ENCODE data around the gene LNPEP.

Gene LNPEP

DNA sequence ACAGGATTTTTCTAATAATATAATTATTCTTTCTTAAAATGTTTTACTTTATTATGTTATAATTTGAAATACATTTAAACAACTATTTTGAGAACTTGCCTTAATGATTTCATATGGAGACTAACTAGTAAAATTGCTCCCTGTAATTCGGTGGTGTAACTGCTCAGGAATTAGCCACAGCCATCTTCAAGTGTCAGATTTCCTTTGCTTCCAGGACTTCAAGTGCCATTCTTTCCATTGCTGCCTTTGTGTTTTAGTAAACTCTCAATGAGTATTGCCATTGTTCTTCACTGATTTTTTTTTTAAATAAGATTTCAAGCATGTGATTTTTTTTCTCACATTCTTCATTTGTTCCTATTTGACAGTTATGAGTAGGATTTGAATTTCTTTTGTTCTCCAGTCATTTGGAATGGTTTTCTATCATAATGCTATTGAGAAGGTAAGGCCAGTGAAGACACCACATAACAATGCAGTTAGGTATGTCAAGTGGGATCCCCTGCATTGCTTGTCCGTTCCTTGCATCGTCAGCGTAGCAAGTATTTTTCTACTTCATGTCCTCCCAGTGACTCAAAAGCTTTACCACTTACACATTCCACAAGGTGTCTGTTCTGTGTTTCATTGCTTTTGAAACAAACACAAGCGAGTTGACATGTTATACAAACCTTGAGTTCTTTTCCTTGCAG, 83.7 kb downstream of the LNPEP start:
- Histone ChIP-seq H3K9me3 (ENCODE audit: control insufficient read depth, insufficient read depth, low read length) (no peaks in the 10 kb centered on the region), H3F3A (ENCODE audit: control insufficient read depth, insufficient read depth) (no peaks in the 10 kb centered on the region), H3K27me3 (ENCODE audit: control insufficient read depth, low read length) (no peaks in the 10 kb centered on the region), H4K20me1 (ENCODE audit: control insufficient read depth, insufficient read depth, low read depth, low read length) (0 out of 2 replicates have a peak, but pooled peaks cover 2% of the 10 kb centered on the region), H3K9me2 (replicated peaks; ENCODE audit: control insufficient read depth, low read length) (no peaks in the 10 kb centered on the region), H3K4me2 (ENCODE audit: low read length) (no peak overlapping the region), H3K4me3 (ENCODE audit: low read length) (no peak overlapping the region), H3K79me2 (ENCODE audit: control insufficient read depth, low read length) (no peaks in the 10 kb centered on the region), H3K27ac (ENCODE audit: low read depth, low read length) (no peak overlapping the region), H3K4me1 (ENCODE audit: control insufficient read depth, low read length) (no peaks in the 10 kb centered on the region), H3K36me3 (ENCODE audit: control insufficient read depth, low read length) (peaks cover 83% of the 10 kb centered on the region)
- TF ChIP-seq EZH2phosphoT487 (IDR thresholded peaks at IDR 0.05; ENCODE audit: borderline replicate concordance, low read length) = no peak
- TF ChIP-seq, protein P1, sequence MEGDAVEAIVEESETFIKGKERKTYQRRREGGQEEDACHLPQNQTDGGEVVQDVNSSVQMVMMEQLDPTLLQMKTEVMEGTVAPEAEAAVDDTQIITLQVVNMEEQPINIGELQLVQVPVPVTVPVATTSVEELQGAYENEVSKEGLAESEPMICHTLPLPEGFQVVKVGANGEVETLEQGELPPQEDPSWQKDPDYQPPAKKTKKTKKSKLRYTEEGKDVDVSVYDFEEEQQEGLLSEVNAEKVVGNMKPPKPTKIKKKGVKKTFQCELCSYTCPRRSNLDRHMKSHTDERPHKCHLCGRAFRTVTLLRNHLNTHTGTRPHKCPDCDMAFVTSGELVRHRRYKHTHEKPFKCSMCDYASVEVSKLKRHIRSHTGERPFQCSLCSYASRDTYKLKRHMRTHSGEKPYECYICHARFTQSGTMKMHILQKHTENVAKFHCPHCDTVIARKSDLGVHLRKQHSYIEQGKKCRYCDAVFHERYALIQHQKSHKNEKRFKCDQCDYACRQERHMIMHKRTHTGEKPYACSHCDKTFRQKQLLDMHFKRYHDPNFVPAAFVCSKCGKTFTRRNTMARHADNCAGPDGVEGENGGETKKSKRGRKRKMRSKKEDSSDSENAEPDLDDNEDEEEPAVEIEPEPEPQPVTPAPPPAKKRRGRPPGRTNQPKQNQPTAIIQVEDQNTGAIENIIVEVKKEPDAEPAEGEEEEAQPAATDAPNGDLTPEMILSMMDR (IDR thresholded peaks at IDR 0.05; ENCODE audit: low read depth, low read length, poor library complexity, severe bottlenecking) = no peak

DNA sequence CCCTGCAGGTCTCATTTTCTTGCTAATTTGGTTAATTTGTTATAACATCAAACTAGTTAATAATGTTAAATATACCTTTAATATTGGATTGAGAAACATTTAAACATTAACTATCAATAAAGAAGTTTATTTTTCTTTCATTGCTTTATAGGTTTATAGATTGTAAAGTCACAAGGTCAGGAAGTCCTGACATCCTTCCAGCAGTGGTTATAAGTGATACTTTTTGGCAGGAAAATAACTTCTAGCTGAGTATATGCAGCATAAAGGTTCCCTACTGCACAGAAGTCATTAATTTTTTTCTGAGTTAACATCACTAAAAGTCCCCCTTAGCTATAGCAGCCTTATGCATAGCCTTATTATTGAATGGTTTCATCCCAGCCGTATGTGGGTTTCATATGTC, 85.5 kb downstream of the LNPEP start:
- H3K27ac ChIP-seq (ENCODE audit: low read depth, low read length) = no peak overlapping the region
- 0 out of 2 replicates have a peak, but pooled peaks cover 2% of the 10 kb centered on the region for H4K20me1 ChIP-seq (ENCODE audit: control insufficient read depth, insufficient read depth, low read depth, low read length)
- H3F3A ChIP-seq (ENCODE audit: control insufficient read depth, insufficient read depth) = no peaks in the 10 kb centered on the region
- H3K4me3 ChIP-seq (ENCODE audit: low read length) = no peak overlapping the region
- H3K9me2 ChIP-seq (replicated peaks; ENCODE audit: control insufficient read depth, low read length) = no peaks in the 10 kb centered on the region
- H3K27me3 ChIP-seq (ENCODE audit: control insufficient read depth, low read length) = no peaks in the 10 kb centered on the region
- no peak for TF ChIP-seq EZH2phosphoT487 (IDR thresholded peaks at IDR 0.05; ENCODE audit: borderline replicate concordance, low read length)
- TF ChIP-seq, protein P1 (IDR thresholded peaks at IDR 0.05; ENCODE audit: low read depth, low read length, poor library complexity, severe bottlenecking) = no peak
- H3K79me2 ChIP-seq (ENCODE audit: control insufficient read depth, low read length) = no peaks in the 10 kb centered on the region
- H3K4me1 ChIP-seq (ENCODE audit: control insufficient read depth, low read length) = no peaks in the 10 kb centered on the region
- no peak overlapping the region for H3K4me2 ChIP-seq (ENCODE audit: low read length)
- H3K36me3 ChIP-seq (ENCODE audit: control insufficient read depth, low read length) = peaks cover 80% of the 10 kb centered on the region
- no peaks in the 10 kb centered on the region for H3K9me3 ChIP-seq (ENCODE audit: control insufficient read depth, insufficient read depth, low read length)

DNA sequence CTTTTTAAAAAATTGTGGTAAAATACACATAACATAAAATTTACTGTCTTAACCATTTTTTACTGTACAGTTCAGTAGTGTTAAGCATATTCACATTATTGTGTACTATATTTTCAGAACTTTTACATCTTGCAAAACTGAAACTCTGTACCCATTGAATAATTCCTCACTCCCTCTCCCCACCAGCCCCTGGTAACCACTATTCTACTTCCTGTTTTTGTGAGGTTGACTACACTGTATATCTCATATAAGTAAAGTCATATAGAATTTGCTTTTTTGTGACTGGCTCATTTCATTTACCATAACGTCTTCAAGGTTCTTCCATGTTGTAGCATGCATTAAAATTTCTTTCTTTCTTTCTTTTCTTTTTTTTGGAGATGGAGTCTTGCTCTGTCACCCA, 87.0 kb downstream of the LNPEP start:
- H3K27ac ChIP-seq (ENCODE audit: low read depth, low read length) = no peak overlapping the region
- H3K4me3 ChIP-seq (ENCODE audit: low read length) = no peak overlapping the region
- no peaks in the 10 kb centered on the region for H3K9me3 ChIP-seq (ENCODE audit: control insufficient read depth, insufficient read depth, low read length)
- H3F3A ChIP-seq (ENCODE audit: control insufficient read depth, insufficient read depth) = no peaks in the 10 kb centered on the region
- no peaks in the 10 kb centered on the region for H3K4me1 ChIP-seq (ENCODE audit: control insufficient read depth, low read length)
- H3K36me3 ChIP-seq (ENCODE audit: control insufficient read depth, low read length) = peaks cover 80% of the 10 kb centered on the region
- H4K20me1 ChIP-seq (ENCODE audit: control insufficient read depth, insufficient read depth, low read depth, low read length) = no peaks in the 10 kb centered on the region
- H3K4me2 ChIP-seq (ENCODE audit: low read length) = no peak overlapping the region
- no peaks in the 10 kb centered on the region for H3K79me2 ChIP-seq (ENCODE audit: control insufficient read depth, low read length)
- TF ChIP-seq, protein P1 (IDR thresholded peaks at IDR 0.05; ENCODE audit: low read depth, low read length, poor library complexity, severe bottlenecking) = no peak
- no peak for TF ChIP-seq EZH2phosphoT487 (IDR thresholded peaks at IDR 0.05; ENCODE audit: borderline replicate concordance, low read length)
- no peaks in the 10 kb centered on the region for H3K9me2 ChIP-seq (replicated peaks; ENCODE audit: control insufficient read depth, low read length)
- H3K27me3 ChIP-seq (ENCODE audit: control insufficient read depth, low read length) = no peaks in the 10 kb centered on the region
